ENCODE measurements around the gene TFRC.
"Not testable (repeated sequence)": the region's sequence is repeated elsewhere in the genome, so short reads cannot be mapped to it uniquely, and the experiment has no call there.

The TFRC gene

DNA sequence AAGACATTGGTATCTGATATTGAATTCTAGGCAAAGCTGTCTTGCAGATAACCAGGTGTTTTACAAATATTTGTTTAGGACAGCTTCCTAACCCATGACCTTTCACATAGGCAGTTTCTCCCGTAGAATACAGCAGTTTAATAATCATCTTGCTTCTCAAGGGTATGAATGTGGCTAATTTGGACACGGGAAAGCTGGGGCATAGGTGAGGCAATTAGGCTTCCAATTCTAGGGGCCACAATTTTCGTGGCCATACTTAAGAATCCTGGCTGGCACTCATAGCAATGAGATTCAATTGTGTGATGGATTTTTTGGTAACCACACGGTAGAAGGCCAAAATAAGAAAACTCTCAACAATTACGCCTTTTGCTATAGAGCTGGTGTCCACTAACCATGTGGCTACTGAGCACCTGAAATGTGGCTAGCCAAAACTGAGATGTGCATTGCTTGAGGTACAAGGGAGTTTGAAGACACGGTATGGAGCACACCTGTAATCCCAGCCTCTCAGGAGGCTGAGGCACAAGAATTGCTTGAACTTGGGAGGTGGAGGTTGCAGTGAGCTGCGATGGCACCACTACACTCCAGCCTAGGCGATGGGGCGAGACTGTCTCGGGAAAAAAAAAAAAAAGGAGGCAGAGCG, 34.4 kb downstream of the TFRC start:
- DNase-seq = no peak

DNA sequence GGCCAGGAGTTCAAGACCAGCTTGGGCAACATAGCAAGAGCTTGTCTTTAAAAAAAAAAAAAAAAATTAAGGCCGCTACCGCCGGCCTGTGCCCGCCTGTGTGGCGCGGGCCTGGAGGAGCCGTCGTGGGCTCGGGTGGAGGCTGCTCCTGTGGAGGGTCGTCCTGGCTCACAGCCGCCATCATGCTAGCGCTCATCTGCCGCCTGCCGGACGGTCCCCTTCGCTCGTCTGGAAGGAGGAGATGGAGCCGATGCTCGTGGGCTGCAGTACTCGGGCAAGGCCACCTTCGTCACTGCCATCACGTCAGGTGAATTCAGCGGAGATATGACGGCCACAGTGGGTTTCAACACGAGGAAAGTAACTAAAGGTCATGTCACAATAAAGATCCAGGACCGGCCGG, 37.4 kb downstream of the TFRC start:
- no peak for DNase-seq

DNA sequence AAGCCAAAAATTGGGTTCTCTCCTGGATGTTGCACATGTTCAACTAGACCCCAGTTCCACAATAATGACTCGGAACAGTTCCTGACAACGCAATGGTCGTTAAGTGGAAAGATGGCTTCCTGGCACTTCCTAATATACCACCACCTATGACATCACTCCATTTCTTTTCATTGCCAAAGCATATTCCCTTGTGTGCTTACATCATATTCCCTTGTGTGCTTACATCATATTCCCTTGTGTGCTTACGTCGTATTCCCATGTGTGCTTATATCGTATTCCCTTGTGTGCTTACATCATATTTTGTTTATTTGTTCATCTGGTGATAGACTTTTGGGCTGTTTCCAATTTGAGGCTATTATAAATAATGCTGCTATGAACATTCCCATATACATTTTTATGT, 39.2 kb downstream of the TFRC start:
- DNase-seq = no peak

DNA sequence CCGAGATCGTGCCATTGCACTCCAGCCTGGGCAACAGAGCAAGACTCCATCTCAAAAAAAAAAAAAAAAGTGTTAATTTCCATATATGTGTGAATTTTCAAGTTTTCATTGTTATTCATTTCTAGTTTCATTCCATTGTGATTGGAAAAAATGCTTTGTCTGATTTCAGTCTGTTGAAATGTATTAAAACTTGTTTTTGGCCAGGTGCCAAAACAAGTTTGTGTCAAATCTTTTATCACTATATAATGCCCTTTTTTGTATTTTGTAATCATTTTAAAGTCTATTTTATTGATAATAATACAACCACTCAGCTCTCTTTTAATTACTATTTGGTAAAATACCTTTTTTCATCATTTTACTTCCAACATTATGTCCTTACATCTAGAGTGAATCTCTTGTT, 42.5 kb downstream of the TFRC start:
- DNase-seq = no peak

DNA sequence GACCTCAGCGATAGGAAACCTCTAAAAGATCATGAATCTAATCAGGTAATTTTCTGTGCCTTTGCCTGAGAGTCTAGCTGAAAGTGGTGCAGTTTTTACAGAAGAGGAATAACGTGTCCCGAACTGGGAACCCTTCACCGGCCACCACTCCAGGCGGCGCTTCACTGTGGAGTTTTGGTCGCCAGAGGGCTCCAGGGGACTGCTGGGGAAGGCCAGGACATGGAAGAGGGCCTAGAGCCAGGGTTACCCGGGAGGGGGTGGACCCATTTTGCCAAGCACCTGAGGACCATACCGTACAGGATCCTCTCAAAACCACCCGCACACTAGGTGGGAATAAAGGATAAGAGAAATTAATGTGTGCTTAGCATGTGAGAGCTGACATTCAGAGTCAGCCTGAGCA, 55.8 kb downstream of the TFRC start:
- DNase-seq = not testable (repeated sequence)

DNA sequence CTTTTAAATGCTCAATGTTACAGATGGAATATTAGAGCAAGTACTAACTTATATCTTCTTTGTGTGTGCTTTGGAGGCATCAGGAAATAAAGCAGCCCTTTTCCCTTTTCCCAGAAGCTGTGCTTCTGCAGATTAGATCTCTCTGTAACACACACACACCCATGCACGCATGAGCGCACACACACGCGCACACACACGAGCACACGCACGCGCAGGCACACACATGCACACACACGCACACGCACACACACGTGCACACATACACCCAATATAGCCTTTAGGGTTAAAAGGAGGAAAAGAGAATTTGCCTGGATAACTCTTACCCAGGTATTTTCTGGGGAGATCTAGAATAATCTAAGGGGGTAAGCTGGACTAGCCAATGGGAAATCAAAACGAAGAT, 56.9 kb downstream of the TFRC start:
- no peak for DNase-seq

DNA sequence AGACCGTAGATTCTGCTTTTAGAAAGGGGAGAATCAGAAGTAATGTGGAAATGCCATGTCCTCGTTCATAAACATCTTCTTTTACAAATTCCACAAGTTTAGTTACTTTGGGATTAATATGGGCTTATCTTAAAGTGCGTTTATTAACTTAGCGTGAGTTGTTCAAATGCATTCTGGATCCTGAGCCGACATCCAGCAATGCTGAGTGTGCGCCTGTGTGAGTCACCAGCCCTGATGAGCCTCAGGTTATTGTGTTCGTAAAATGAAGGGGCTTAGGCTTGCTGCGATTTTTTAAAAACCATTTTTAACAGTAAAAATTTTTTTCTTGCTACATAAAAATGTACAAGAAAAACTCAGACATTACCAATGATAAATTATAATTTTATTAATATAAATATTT, 57.9 kb downstream of the TFRC start:
- DNase-seq = no peak

DNA sequence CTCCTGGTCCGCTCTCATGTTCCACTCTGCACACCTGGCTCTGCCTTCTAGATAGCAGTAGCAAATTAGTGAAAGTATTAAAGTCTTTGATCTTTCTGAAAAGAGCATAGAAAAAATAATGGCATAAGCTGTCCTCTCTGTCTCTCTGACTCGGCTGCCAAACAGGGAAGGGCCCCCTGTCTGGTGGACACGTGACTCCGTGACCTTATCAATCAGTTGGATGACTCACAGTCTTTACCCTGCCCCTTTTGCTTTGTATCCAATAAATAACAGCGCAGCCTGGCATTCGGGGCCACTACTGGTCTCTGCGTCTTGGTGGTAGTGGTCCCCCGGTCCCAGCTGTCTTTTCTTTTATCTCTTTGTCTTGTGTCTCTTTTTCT, 59.4 kb downstream of the TFRC start:
- DNase-seq = not testable (repeated sequence)

DNA sequence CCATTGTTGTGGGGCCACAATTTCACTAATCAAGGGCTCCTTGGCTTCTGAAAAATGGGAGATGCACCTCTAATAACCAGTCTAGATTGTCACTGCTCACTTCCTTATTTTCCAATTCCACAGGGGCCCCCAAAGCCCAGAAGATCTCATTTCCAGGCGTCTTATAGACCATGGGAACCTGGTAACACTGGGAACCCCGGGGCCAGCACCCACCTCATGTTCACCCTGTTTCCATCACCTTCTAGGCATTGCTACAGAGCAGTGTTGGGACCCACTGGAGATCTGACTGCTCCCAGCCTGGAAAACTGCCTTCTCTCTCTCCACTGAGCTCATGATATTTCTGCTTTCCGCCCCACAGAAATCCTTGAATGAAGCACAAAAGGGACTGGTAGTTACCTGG, 61.5 kb downstream of the TFRC start:
- no peak for DNase-seq

DNA sequence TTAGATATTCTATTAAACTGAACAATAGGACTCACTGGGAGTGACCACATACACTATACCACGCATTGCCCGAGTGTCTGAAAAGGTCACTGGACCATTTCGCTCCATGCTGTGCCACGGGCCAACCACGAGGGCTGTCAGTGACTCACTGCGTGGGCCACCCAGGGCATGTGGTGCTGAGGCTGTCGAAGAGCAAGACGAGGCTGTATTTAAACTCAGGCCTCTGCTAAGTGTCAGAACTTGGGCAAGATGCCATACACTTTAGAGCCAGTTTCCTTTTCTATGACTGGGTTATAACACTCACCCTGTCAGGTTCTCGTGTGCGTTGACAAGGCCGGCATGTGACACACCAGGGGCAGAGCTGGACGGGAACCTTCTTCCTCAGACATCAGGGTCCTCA, 62.3 kb downstream of the TFRC start:
- DNase-seq = not testable (repeated sequence)

DNA sequence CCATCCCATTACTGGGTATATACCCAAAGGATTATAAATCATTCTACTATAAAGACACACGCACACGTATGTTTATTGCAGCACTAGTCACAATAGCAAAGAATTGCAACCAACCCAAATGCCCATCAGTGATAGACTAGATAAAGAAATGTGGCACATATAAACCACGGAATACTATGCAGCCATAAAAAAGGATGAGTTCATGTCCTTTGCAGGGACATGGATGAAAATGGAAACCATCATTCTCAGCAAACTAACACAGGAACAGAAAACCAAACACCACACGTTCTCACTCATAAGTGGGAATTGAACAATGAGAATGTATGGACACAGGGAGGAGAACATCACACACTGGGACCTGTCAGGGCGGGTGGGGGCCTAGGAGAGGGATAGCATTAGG, 63.7 kb downstream of the TFRC start:
- DNase-seq = not testable (repeated sequence)

DNA sequence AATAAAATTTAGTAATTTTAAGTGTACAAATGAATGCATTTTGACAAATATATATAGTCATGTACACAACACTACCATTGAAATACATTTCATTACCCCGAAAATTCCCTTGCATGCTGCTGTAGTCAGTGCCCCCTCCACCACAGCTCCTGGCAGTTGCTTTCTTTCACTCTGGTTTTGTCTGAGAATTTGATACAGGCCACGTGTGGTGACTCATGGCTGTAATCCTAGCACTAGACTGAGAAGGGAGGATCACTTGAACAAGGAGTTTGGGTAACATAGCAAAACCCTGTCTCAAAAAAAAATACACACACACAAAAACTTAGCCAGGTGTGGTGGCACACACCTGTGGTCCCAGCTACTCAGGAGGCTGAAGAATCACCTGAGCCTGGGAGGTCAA, 65.4 kb downstream of the TFRC start:
- no peak for DNase-seq

DNA sequence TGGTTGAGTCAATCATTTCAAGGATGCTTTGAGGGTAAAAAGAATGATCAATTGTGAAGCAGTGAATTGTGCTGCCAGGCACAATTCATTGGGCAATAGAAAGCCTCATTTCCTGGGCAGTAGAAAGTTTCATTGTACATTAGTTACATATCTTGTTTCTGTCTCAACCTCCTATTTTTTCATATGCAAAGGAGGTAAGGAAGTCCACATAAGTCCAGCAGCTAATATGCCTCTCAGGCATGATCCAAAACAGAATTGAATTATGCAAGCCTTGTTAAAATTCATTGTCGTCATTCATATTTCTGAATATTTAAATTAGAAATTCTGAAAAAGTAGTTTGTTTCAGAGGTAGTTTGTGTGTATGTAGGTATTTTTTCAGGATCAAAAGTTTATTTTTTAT, 65.8 kb downstream of the TFRC start:
- DNase-seq = no peak

DNA sequence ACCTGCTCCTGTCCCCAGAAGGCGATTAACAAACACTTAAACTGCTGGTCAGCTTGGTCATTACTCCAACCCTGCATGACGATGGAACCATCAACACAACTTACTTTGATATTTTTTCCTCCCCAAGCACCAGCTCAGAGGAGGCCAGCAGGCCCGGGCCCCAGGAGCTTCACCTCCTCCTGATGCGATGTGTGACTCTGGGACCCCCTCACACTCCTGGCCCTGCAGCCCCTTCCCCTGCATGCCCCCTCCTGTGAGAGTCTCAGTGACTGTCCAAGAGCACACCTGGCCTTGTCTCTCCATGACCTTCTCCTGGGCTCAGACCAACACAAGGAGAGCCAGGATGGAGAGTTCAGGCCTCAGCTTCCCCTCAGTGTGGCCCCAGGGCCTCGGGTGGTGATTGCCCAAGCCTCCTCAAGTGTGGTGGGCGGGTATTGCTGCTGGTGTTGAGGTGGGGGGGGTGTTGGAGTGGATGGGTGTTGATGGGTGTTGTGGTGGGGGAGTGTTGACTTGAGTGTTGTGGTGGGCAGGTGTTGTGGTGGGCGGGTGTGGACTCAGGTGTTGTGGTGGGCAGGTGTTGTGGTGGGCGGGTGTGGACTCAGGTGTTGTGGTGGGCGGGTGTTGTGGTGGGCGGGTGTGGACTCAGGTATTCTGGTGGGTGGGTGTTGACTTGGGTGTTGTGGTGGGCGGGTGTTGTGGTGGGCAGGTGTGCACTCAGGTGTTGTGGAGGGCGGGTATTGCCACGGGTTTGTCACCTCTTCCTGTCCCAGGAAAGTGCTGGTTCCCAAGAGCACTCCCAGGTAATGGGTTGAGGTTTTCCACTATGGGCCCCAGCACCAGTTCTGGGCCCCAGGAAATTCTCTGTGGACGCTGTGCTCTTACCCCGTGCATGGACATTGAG, 68.1 kb downstream of the TFRC start:
- DNase-seq = no peak

DNA sequence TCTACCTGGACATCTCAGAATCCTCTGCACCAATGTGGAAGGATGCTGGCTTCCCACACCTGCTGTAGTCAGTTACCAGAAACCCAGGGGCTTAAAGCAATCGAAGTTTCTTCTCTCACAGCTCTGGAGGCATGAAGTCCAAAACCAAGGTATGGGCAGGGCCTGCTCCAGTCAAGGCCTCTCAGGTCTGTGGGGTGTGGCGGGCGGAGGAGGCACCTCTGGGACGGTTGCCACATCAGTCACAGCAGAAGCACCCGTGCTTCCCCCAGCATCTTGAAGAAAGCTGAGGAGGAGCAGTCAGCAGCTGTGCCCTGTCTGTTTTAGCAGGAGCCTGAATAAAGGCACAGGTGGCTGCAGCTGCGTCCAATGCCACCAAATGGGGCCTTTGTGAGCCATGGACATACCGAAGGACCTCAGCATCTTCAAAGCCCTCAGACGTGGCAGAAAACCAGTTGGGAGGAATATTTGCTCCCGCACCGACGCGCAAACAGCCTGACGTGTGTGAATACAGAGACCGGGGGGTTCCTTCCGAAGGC, 68.9 kb downstream of the TFRC start:
- DNase-seq = no peak

DNA sequence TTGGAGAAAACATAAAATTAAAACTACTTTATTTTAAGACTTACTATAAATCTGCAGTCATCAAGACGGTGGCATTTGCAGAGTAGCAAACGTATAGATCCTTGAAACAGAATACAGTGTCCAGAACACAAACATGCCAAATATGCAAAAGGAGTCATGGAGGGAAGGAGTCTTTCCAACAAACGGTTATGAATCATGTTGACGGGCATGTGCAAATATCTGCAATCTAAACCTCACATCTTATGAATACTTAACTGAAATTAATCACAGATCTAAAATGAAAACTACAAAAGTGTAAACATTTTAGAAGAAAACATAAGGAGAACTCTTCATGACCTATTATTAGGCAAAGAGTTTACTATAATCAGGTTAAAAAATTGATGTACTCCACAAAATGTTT, 69.4 kb downstream of the TFRC start:
- no peak for DNase-seq

DNA sequence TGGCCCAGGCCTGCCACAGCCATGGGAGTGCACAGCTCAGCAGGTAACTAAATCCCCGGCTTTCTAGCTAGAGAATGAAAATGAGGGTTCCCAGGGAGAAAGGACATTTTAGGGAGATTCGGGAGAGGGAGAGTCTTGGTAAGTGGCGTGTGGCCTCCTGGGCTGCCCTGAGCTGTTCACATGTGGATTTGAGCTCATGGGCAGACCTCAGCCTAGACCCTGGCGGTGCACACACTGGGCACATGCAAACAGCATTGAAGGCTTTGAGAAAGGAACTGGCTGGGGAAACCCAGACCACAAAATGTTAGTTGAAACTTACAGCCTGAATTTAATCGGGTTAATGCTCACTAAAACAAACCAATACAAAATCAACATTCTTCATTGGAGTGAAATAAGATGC, 72.4 kb downstream of the TFRC start:
- DNase-seq = no peak

DNA sequence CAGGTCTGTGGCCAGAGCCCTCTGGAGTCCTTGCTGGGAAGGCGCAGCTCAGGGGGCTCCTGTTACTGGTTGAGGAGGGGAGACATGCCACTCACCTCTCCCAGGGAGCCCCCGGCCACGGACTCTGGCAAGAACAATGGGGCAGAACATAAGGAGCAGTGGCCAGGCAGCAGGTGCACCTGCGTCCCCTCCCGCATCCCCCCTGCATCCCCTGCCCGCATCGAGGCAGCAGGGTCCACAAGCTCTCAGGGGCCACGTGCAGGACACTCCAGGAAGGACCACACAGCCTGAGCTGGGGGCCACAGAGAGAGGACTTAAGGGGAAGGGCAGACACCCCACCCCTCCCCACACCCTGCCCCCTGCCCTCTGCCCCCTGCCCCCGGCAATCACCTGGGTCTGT, 73.0 kb downstream of the TFRC start:
- DNase-seq = no peak

DNA sequence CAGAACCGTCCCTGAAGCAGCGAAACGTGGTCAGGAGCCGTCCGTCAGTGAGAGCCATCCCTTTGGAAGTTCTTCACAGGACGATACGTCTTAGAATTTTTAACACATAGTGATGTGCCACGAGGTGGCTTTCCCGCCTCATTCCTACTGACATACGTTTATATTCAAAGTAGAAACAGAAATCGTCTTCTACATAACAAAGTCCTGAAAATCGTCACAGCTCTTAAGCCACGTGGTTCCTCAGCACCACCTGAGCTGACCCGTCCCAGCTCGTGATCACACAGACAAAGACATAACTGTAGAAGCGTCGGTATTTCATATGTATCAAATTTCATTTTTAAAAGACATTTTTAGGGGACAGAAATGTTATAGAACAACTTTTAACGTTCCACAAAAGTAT, 73.5 kb downstream of the TFRC start:
- no peak for DNase-seq

DNA sequence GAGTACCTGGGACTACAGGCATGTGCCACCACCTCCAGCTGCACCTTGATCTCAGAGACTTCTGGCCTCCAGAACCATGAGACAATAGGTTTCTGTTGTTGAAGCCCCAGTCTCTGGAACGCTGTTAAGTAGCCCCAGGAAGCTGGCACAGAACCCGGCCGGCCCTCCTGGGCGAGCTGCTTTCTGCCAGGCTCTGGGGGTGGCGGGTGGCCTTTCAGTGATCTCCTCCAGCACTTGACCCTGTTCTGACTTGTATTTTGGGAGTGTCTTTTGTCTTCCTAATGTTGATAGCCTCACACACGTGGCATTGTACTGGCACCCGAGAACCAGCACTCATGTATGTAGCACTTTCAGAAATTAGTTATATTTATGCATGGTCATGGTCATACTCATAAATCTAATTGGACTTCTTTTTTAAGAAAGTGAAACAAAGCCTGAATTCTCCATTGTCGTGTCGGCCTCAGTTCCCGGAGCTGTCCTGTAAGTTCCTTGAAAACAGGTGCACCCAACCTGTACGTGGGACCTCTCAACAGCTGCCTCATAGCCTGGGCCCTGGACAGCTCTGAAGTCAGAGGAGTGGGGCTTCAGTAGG, 74.0 kb downstream of the TFRC start:
- DNase-seq = no peak

DNA sequence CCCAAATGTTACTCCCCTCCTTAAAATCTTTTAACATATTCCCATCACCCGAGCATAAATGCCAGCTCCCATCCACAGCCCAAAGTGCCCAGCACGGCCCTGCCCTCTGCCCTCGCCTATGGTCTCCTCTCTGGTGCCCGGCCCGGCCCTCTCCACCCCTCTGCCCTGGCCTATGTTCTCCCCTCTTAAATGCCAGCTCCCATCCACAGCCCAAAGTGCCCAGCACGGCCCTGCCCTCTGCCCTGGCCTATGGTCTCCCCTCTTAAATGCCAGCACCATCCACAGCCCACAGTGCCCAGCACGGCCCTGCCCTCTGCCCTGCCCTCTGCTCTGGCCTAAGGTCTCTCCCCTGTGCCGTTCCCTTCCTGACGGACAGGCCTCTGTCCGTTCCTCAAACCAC, 76.6 kb downstream of the TFRC start:
- DNase-seq = not testable (repeated sequence)

DNA sequence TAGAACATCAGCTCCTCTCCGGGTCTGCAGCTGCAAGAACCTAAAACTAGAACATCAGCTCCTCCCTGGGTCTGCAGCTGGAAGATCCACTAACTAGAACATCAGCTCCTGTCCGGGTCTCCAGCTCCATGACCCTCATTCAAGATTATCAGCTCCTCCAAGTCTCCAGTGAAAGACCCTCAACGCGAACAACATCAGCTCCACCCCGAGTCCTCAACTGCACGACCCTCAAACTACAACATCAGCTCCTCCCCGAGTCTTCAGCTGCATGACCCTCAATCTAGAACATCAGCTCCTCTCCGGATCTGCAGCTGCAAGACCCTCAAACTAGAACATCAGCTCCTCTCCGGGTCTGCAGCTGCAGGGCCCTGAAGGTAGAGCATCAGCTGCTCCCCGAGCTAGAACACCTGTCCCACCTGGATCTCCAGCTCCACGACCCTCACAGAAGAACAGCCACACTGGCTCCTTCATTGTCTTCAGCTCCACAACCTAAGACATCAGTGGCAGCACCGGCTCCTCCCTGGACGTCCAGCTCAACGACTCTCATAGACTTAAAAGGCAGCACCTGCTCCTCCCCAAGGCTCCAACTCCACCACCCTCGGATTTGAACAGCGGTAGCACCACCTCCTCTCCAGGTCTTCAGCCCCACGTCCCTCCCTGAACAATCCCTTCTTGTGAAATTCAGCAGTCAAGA, 77.4 kb downstream of the TFRC start:
- not testable (repeated sequence) for DNase-seq

DNA sequence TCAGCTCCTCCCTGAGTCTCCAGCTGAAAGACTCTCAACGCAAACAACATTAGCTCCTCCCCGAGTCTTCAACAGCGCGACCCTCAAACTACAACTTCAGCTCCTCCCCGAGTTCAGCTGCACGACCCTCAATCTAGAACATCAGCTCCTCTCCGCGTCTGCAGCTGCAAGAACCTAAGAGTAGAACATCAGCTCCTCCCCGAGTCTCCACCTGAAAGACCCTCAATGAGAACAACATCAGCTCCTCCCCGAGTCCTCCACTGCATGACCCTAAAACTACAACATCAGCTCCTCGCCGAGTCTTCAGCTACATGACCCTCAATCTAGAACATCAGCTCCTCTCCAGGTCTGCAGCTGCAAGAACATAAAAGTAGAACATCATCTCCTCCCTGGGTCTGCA, 78.3 kb downstream of the TFRC start:
- DNase-seq = no peak

Data from activated CD8-positive, alpha-beta memory T cell treated with anti-CD3 and anti-CD28 coated beads, Interleukin-2, amount 50 U/mL, for 48 hours (primary cell).